HG02571 (cell line): Measurements from ENCODE around the gene LRP1B.

ENCODE experiments used
- ATAC-seq: cut with Tn5 transposase; IDR thresholded peaks from one replicate; pipeline ENCODE4 v1.9.1; 2021; ENCODE audit warnings: mild to moderate bottlenecking, moderate library complexity; ENCODE audit not compliant: unreplicated experiment

The LRP1B gene

GRCh38 chr2:141065042-141065441, 1065.8 kb downstream of the LRP1B start:
- ATAC-seq = no peak

- no peak for ATAC-seq
Observed at GRCh38 chr2:141063406-141063805, 1067.4 kb downstream of the LRP1B start.

- ATAC-seq = no peak
Observed at GRCh38 chr2:141062443-141062842, 1068.4 kb downstream of the LRP1B start.

DNA sequence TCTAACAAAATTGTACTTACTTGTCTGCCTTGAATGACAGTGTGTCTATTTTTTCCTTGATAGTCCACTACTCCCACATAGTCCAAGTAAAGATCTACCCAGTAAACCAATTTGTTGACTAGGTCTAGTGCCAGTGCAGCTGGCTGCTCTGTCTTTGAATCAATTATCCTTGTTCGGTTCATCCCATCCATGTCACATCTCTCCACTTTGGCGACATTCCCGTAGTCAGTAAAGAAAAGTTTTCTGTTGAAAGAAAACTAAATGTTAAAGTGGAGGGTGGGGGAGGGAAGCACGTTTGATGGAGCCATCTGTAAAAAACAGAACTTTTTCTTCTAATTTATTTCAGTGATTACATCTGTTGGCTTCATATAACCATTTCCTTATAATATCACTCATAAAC, 1068.8 kb downstream of the LRP1B start:
- ATAC-seq = no peak

DNA sequence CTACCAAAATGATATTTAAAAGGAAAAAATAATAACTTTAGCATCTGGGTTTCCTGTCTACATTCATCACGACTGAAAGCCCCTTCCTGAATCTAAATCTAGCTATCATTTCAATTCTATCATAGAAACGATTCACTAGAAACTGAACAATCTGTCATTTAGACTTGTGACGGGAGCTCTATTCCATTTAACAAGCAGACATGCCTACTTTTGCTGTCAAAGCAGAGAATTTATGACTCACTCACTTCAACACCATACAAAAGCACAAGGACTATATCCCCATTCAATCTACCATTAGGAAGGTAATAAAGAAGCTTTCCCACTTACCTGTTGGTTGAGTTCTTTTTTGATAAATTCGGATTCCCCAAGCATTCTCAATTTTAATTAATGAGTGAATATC, 1072.3 kb downstream of the LRP1B start:
- ATAC-seq = no peak

DNA sequence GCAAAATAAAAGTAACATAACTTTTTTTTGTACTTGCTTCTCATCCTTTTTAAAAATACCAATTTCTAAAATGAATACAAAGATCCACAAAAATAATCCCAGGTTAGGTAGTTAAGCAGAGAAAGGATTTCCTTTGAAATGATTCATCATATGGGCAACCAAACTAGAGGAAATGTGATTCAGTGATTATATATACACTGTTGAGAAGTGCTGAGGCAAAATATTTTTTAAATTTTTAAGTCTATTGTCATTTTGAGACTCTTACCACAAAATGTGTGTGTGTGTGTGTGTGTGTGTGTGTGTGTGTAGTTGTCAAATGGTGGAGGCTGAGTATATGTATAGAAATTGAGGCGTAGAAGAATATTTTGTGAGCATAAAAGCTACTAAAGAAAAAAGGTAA, 1075.3 kb downstream of the LRP1B start:
- no peak for ATAC-seq

DNA sequence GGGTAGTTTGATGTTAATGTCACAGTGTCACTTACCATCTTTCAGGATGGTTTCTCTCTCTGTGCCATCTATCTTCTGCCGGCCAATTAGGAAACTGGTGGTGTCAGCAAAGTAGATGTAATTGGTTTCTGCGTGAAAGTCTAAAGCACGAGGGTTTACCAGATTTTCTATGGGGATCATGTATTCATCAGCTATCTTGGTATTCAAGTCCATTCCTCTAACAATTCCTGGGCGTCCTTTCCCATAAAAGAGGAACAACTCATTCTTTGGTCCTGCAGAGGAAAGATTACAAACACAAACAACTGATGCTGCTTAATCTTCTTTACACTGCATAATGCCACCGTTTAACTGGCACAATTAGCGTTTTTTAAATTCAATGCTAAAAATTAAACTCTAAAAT, 1081.9 kb downstream of the LRP1B start:
- ATAC-seq = no peak

DNA sequence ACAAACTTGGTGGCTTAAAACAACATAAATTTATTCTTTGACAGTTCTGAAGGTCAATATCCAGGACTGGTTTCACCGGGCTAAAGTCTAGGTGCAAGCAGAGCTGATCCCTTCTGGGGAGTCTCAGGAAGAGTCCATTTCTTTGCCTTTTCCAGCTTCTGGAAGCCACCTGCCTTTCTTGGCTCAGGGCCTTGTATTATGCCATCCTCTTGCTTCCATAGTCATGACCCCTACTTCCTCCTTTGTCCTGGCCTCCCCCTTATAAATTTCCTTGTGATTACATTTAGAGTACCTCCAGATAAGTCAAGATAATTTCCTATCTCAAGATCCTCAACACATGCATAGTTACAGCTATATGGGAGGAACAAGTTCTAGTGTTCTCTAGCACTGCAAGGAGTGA, 1089.5 kb downstream of the LRP1B start:
- ATAC-seq = no peak

DNA sequence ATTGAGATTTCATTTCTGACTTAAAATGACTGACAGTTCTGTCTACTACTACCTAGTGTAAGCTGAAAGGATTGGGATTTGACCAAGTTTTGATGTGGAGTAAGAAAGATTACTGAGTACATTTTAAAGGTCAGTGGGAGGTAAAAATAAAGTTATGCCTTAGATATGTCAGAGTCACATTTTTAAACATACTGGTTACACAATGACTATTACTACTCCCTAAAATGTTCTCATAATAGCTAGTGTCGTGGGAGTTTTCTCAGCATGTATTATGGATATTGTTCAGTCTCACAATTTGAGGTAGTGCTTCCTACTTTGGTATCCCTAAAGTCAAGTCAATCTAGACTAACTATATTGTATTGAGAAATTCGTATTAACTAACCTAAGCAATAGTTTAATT, 1092.5 kb downstream of the LRP1B start:
- no peak for ATAC-seq

DNA sequence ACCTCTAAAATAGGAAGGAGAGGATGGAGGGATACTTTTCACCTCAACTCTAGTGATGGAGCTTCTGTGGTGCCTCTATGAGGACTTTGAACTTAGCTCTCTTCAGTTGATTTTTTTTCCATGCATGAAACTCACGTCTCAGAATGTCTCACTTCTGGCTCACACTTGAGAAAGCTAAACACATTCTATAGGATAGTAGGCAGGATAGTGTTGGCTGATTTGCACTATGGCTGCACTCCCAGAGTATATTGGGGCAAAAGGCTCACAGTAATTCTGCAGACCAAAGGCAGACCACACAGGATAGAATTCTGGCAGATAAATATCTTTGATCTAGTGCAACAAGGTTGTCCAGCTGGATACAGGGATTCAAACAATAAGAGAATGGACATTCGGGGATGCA, 1093.5 kb downstream of the LRP1B start:
- ATAC-seq = no peak

GRCh38 chr2:141035846-141036420, 1094.9 kb downstream of the LRP1B start:
- ATAC-seq = no peak

DNA sequence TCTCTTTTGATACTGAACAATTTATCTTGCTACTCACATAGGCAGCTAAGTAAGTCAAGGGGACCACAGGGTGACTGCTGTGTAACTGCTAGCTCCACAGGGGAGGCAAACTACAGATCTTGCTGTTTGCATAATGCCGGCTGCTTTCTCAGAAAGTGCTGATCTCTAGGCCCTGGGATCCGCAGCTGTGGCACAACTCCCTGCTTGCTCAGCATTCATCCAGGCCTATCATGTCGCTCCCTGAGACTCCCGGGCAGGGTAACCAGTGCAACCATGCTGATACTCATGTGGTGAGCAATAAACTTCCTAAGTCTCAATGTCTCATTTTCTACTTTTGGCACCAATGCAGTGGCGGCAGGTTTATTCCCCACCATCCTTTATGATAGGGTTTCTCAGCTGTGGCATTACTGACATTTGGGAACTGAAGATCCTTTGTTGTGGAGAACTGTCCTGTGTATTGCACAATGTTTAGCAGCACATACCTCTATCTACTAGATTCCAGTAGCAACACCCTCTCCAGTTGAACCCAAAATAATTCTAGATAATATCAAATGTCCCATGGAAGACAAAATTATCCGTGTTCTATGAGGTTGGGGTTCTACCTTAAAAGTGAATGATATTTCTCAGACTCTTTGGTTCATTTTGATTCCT, 1101.3 kb downstream of the LRP1B start:
- no peak for ATAC-seq

DNA sequence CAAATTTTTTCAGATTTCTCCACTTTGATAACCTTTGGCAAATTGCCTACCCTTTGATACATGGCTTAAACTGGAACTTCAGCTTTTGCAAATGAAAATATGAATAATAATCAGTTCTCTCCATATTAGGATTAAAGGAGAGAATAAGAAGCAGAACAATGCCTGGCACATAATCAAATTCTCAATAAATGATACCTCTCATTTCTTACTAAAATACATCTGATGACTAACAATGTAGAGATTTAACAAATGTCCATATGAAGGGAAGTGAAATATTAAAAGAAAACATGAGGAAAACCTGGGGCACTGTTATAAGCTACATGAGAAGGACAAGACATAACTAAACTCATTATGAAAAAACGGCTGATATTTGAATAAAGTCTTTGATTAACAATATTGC, 1103.6 kb downstream of the LRP1B start:
- ATAC-seq = no peak

GRCh38 chr2:141021611-141022010, 1109.2 kb downstream of the LRP1B start:
- ATAC-seq = no peak

GRCh38 chr2:141021109-141021508, 1109.7 kb downstream of the LRP1B start:
- no peak for ATAC-seq

GRCh38 chr2:141020346-141020745, 1110.5 kb downstream of the LRP1B start:
- ATAC-seq = no peak

DNA sequence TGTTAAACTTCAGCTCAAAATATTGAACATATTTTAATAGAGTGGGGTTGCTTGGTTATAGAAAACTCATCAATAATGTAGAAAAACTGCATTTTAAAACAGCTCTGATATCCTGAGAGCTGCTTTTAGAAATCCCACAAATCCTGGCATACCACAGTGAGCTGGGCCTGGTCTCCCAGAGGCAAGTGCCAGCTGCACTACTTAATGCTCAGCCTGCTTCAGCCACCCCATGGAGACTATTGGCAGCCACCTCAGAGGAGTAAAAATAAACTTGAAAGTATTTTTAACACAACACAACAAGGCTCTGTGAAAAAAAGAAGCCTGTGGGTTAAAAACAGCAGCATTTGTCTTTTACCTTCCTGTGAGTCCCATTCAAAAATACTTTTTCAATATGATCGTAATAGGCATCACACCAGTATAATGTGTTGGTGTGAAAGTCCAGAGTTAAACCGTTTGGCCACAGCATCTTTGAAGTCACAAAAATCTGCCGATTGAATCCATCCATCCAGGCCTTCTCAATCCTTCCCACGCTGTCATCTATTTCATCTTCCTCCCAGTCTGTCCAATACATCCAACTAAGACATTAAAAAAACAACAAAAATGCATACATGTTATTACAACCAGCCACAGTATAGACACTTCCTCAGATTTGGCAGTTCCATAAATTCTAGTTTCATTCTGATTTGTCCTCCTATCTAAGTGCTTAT, 1115.3 kb downstream of the LRP1B start:
- no peak for ATAC-seq

DNA sequence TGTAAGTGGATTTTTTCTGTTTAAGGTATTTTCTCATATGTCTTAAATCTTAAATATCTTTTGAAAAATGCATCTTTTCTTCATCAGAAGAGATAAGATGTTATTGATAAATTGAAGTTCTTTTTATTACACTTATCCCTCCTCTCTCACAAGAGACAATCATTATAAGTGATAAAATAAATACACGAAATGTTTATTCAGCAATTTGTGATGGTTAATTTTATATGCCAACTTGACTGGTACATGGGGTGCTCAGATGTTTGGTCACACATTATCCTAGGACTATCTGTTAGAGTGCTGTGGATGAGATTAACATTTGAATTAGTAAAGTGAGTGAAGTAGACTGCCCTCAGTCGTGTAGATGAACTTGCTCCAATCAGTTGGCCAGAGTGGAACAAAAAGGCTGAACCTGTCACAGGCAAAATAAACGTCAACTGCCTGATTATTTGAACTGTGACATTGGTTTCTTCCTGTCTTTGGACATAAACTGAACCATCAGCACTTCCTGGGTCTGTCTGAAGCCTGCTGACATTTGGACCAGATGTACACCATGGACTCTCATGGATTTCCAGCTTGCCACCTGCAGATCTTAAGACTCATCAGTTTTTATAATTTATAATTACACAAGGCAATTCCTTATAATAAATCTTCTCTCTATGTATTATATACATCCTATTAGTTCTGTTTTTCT, 1126.7 kb downstream of the LRP1B start:
- no peak for ATAC-seq

DNA sequence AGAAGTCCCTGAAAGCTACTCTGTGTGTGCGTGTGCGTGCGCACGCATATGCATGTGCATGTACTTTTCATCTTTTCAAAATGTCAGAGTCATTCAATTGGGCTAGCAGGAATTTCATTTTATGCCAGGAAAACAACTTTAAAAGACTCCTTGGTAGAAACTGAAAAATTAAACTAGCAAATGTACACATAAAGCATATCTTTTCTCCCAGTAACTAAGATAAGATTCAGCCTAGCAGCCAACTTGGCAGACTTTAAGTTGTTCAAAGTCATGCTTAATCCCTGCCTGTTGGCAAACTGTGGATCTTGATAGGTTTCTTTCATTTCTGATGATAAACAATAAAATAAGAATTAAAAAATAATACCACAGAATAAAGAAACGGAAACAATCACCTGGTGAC, 1129.1 kb downstream of the LRP1B start:
- ATAC-seq = no peak

GRCh38 chr2:140998577-140998976, 1132.2 kb downstream of the LRP1B start:
- no peak for ATAC-seq

DNA sequence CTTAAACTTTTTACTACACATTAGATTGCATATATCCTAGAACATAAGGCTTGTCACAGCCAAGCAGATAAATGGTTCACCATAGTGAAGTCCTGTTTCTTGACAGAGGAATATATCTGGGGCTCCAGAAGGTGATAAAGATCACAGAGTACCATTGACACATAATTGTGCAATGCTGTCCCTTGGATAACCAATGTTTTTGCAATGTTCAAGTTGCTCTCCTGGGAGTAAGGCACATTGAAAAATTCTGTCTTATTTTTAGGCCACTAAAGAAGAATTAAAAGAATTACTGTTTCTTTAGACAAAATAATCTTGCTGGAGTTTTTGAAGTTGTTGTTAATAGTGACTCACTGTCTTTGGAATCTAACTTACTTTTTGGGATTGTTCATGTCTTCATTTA, 1132.8 kb downstream of the LRP1B start:
- ATAC-seq = no peak

DNA sequence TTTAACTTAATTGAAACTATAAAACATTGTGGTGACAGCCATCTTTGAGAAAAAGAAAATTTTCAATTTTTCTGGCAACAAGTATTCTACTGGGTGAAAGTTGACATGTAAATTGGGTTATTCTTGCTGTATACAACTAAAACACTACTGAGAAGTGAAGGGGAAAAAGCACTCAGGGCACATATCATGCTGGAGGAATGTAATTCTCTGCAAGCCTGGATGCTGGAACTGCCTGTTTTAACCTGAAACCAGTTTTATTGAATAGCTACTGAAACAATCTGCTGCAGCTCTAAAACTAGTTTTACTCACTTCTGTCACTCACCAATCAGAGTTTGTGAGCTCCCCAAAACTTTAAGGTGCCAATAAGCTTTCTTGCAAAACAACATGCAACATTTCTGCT, 1136.0 kb downstream of the LRP1B start:
- no peak for ATAC-seq
